ENCODE measurements around the gene KCNA10. TPM values are rescaled to one million over a fixed set of nuclear protein-coding genes. Genes with fewer than 3 reads are reported as not detected.
A peak's percentile ranks its signal among the peaks of the same experiment; 100 is the strongest.

The KCNA10 gene
- total RNA-seq, 1 experiment from 2014 or later, result not detected

DNA sequence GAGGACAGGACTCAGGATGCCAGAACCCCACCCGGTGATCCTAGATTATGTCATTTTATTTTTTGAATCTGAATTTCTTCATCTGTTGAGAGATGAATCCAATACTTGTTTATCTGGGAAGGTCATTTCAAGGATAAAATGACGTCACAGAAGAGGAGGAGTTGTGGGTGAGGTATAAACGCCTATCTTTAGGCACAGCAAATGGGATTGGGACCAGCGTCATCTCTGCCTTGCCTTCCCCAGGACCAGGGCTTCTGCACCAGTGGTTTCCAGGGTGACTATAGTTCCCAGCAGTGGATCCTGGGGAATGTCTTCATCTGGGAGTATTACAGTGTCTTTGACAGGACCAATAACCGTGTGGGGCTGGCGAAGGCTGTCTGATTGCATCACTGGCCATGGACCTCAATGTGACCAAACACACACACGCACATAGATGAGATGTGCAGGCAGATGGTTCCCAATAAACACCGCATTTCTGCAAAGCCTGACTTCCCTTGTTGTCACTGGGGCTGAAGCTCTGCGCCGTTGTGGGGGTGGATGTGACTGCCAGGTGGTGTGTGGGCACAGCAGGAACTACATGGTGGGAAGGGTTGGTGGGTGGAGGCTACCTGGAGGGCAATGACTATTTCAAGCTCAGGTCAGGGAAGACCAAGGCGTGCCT, 28.1 kb downstream of the KCNA10 start:
- H3K4me1 Mint-ChIP-seq, result peaks cover 34 to 36% of the 10 kb centered on the region in 2 experiments
- no peak overlapping the region for H3T11ph ChIP-seq (ENCODE audit: low read length)
- no peaks in the 10 kb centered on the region for H3K9me3 ChIP-seq (ENCODE audit: control insufficient read depth, low read depth, low read length)
- no peaks in the 10 kb centered on the region for H3K79me1 ChIP-seq (ENCODE audit: insufficient read depth, low read depth, low read length, poor library complexity, severe bottlenecking)
- no peak overlapping the region for H4K8ac ChIP-seq (replicated peaks; ENCODE audit: insufficient read length, low read depth, low read length)
- H3K9me3 Mint-ChIP-seq, result no peaks in the 10 kb centered on the region; a peak in 1 of 5 replicates
- H2BK15ac ChIP-seq (ENCODE audit: low read depth, low read length), result no peak overlapping the region
- TF ChIP-seq, protein P1, sequence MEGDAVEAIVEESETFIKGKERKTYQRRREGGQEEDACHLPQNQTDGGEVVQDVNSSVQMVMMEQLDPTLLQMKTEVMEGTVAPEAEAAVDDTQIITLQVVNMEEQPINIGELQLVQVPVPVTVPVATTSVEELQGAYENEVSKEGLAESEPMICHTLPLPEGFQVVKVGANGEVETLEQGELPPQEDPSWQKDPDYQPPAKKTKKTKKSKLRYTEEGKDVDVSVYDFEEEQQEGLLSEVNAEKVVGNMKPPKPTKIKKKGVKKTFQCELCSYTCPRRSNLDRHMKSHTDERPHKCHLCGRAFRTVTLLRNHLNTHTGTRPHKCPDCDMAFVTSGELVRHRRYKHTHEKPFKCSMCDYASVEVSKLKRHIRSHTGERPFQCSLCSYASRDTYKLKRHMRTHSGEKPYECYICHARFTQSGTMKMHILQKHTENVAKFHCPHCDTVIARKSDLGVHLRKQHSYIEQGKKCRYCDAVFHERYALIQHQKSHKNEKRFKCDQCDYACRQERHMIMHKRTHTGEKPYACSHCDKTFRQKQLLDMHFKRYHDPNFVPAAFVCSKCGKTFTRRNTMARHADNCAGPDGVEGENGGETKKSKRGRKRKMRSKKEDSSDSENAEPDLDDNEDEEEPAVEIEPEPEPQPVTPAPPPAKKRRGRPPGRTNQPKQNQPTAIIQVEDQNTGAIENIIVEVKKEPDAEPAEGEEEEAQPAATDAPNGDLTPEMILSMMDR (conservative IDR thresholded peaks at IDR 0.05), result no peak
- no peaks in the 10 kb centered on the region for H4K20me1 ChIP-seq (ENCODE audit: control insufficient read depth, insufficient read depth, insufficient read length)
- H3K4me1 ChIP-seq (ENCODE audit: insufficient read depth, low read length), result peaks cover 2% of the 10 kb centered on the region; the same call in 1 of the 2 replicates
- no peak overlapping the region for H3K18ac ChIP-seq (ENCODE audit: insufficient read length, low read depth, low read length)
- H3K27me3 Mint-ChIP-seq (ENCODE audit: low read depth), result peaks cover 27% of the 10 kb centered on the region
- H3K27ac ChIP-seq (ENCODE audit: insufficient read length, low read depth, low read length), result no peak overlapping the region
- no peak overlapping the region for H3K9ac ChIP-seq (ENCODE audit: extremely low read depth, insufficient read length, low read length)
- H2BK12ac ChIP-seq (ENCODE audit: insufficient read length, low read depth, low read length), result no peak overlapping the region
- H2BK120ac ChIP-seq (ENCODE audit: low read depth, low read length, poor library complexity, severe bottlenecking), result no peak overlapping the region
- H3K4me2 ChIP-seq (ENCODE audit: insufficient read depth, insufficient read length, low read length), result no peak overlapping the region
- H2AK5ac ChIP-seq (ENCODE audit: insufficient read length, low read length), result no peak overlapping the region
- H3K23me2 ChIP-seq (ENCODE audit: insufficient read length, low read depth, low read length, poor library complexity, severe bottlenecking), result no peaks in the 10 kb centered on the region
- H3K27me3 ChIP-seq (ENCODE audit: insufficient read depth, low read length), result no peaks in the 10 kb centered on the region
- no peak overlapping the region for H3K23ac ChIP-seq (ENCODE audit: insufficient read length, low read depth, low read length)
- no CpG with 5 or more reads among the region's 11 CpGs for WGBS (ENCODE audit: extremely low coverage, insufficient read length, low lambda C conversion rate)
- no peak overlapping the region for H3K14ac ChIP-seq (ENCODE audit: insufficient read depth, low read length)
- H2BK5ac ChIP-seq (ENCODE audit: insufficient read length, low read length), result no peak overlapping the region
- no peak overlapping the region for H4K91ac ChIP-seq (ENCODE audit: insufficient read length, low read depth, low read length)
- no peak overlapping the region for H2BK20ac ChIP-seq (ENCODE audit: low read depth, low read length, poor library complexity, severe bottlenecking)
- peak overlapping the region in 1 of 3 experiments; percentile 14; a peak in 2 of 7 replicates for H3K27ac Mint-ChIP-seq
- peak overlapping the region in 1 of 2 experiments; percentile 6; a peak in 1 of 5 replicates for H3K4me3 Mint-ChIP-seq
- no peaks in the 10 kb centered on the region for H3K79me2 ChIP-seq (ENCODE audit: insufficient read depth, low read length)
- DNase-seq, result no peak
- H3K36me3 Mint-ChIP-seq (ENCODE audit: insufficient read depth in 1 of 3, low read depth in 3 of 3), result no peaks in the 10 kb centered on the region; a peak in 1 of 7 replicates
- H4K5ac ChIP-seq (ENCODE audit: insufficient read length, low read depth, low read length), result no peak overlapping the region
- no peak overlapping the region for H2AFZ ChIP-seq (ENCODE audit: low read length)
- H3K4ac ChIP-seq (ENCODE audit: low read depth, low read length), result no peak overlapping the region
- H3K56ac ChIP-seq (ENCODE audit: insufficient read length, low read depth, low read length), result no peak overlapping the region

Data from H9 (cell line).